ENCODE results near the gene PDZD2.
"Not testable (repeated sequence)": the region's sequence is repeated elsewhere in the genome, so short reads cannot be mapped to it uniquely, and the experiment has no call there.

Gene PDZD2

DNA sequence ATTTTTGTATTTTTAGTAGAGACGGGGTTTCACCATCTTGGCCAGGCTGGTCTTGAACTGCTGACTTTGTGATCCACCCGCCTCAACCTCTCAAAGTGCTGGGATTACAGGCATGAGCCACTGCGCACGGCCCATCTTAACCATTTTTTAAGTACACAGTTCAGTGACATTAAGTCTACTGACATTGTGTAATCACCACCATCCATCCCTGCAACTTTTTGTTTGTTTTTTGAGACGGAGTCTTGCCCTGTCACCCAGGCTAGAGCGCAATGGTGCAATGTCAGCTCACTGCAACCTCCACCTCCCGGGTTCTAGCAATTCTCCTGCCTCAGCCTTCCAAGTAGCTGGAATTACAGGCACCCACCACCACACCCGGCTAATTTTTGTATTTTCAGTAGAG lies 480.0 kb downstream of the PDZD2 start:
- DNase-seq, result not testable (repeated sequence)

DNA sequence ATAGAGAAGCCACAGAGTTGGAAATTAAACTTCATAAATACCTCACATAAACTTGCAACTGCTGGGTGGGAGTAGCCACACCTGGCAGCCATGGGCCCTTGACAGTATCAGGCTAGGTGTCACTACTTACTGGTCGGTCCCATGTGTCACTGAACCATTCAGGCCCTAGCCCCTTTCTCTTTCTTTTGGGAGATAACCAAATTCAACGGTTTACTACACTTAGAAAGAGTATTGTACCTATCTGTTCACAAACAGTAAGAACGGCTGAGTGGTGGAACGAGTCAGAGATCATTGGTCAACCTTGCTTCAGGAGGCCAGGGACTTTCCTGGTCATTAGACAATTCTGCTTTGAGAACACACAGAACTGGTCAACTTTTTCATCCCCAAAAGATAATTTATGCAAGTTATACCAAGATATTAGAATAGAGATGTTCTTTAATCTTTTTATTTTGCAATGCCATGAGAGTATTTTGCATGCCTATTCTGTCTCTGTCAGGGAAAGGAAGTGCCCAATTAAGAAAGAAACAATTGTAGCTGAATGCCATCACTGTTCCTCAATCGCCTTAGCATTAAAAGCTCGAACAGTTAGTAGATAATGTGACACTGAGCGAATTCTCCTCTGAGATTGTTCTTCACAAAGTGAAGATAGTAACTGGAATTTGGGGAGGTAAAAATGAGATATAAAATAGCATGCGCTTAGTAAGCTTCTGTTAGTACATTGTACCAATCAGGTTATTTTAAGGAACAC lies 484.3 kb downstream of the PDZD2 start:
- no peak for DNase-seq

DNA sequence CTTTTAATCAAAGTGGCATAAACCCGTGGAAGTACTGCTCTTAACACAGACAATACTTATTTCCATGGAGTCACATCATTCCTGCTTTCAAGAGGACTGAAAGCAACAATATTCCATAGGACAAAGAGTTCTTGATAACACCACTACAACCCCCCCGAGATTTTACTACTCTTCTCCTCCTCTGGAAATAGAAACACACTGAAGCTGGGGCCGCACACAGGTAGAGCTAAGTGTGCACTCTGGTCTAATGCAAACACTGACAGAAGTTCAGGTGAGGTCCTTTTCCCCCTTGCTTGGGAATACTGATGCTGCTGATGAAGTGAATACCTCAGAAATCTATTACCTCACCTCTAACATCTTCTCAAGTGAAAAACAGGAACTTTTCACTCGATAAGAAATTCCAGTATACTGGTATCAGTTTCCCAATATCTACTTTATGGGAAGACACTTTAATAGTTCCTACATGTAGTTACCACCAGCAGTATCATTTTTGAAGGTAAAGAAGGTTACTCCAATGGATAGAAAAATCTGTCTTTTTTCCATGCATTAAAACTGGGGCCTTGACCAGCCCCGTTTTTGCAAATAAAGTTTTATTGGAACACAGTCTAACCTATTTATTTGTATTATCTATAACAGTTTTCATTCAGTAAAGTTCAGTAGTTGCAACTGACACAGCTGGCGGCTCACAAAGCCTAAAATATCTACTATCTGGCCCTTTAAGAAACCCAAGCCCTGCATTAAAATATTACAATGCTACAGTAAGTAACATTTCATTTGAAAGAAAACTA lies 485.2 kb downstream of the PDZD2 start:
- DNase-seq, result no peak

DNA sequence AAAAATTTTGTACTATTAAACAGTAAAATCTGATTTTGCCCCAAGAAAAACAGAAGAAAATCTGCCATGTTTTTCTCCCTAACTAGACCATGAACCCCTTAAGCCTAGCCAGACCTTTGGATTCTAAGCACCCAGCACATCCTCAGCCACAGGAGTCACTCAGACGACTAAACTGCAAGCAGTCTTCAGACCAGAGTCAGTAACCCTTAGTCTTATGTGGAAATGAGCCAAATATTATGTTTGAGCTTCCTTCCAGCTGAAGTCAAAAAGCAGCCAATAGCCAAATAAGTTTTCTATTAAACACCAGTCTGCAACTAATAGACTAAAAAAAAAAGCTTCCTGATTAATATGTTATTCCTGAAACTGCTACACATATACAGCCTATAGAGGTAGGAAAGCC lies 487.8 kb downstream of the PDZD2 start:
- no peak for DNase-seq

DNA sequence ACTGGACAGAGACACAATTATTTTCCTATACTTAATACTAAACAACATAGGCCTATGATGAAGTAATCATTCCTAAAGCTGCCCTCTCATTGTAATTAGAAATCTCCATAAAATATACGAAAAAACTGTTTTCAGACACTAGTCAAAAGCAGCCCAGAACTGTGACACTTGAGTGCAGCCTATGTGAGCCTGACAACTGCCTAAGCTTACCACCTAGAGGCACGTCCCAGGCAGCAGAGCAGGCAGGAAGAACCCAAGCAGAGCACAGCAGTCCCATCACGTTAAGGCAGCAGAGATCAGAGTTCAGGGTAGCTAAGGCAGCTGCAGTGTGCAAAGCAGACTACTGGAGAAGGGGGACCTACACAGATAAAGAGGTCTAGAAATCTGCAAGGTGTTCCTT lies 488.8 kb downstream of the PDZD2 start:
- DNase-seq, result no peak

DNA sequence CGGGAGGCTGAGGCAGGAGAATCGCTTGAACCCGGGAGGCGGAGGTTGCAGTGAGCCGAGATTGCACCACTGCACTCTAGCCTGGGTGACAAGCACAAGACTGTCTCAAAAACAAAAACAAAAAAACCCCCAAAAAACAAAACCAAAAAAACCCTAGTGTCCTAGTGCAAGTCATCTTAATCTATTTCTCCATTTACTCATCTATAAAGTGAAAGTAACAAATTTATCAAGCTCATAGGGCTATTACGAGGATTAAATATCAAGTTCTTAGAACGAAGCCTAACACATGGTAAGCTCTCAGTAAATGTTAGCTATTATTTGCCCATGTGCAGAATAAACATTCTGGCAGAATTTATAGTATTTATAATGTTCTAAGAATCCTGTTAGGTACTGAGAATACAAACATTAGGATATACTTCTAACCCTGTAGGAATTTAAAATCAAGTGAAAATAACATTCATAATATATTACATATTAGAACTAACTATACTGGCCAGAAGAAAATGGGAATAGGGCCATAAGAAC lies 490.2 kb downstream of the PDZD2 start:
- no peak for DNase-seq

DNA sequence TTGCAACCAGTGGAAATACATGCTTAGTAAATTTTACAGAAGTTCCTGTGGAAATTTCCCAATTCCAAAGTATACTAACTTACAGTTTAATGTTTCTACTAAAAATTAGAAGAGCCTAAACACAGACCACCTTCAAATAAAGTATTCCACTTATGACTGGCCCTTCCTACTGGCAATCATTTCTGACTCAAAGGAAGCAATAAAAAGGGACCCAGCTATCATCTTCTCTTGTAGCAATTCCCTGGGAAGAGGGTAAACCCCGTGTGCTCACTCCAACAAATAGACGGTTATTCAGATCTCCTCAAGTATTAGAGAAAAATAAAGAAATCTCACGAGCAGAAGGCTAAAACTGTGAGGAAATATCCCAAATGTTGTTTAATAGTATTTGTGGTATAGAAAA lies 491.9 kb downstream of the PDZD2 start:
- DNase-seq, result no peak

DNA sequence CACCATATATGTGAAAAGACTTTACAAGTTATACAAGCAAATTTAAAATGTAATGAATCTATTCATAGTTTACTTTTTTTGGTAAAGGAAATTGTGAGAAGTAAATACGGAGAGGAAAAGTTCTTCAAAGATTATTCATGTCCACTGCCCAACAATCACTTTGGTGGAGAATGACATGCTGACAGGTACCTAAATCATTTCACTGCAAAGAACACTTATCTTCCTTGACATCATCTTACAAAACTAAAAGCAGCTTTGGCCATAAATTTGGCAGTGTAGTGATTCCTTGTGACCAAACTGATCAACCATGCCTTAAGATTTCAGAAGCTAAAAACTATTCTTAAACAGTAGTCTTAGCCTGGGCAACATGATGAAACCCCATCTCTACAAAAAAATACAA lies 492.7 kb downstream of the PDZD2 start:
- no peak for DNase-seq

DNA sequence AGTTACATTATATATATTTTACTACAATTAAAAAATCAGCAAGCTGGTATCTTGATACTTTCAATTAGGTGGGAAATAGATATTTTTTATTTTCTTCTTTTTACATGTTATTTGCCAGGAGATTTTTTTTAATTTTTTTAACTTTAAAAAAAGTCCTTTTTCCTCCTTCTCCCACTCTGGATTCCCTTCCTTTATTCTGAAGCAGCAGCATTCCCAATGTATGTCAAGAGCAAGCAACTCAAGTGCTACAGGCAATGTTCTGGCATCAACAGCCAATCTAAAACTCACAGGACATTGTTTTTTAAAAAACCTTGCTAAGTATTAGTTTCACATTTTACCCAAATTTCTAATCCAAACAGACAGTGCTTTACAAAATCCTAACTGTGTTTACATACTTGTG lies 493.8 kb downstream of the PDZD2 start:
- DNase-seq, result no peak

DNA sequence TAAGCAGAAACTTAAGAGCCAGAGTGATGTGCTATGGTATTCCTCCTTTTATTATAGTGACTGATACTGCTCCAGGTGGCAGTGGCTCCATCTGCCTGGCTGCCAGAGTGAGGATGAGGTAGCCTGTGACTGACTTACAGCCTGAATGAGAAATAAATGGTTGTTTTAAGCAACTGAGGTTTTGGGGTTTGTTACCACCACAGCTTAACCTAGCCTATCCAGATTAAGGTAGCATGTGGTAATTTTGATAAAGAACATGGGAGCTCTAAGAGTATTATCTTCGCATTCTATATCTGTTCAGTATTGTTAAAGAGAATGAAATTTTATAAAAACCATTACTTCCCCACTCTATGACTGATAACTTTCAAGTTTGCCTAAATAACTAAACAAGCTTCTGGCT lies 496.2 kb downstream of the PDZD2 start:
- no peak for DNase-seq

DNA sequence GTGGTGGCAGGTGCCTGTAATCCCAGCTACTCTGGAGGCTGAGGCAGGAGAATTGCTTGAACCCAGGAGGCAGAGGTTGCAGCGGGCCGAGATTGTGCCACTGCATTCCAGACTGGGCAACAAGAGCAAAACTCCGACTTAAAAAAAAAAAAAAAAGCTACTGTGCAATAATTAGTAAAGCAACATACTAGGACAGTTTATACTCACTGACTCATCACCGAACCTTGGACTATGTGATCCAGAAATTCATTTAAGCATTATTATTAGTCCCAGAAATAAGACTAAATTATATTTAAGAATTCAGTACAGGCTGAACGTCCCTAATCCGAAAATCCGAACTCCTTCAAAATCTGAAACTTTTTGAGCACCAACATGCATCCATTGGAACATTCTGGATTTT lies 497.4 kb downstream of the PDZD2 start:
- DNase-seq, result no peak

DNA sequence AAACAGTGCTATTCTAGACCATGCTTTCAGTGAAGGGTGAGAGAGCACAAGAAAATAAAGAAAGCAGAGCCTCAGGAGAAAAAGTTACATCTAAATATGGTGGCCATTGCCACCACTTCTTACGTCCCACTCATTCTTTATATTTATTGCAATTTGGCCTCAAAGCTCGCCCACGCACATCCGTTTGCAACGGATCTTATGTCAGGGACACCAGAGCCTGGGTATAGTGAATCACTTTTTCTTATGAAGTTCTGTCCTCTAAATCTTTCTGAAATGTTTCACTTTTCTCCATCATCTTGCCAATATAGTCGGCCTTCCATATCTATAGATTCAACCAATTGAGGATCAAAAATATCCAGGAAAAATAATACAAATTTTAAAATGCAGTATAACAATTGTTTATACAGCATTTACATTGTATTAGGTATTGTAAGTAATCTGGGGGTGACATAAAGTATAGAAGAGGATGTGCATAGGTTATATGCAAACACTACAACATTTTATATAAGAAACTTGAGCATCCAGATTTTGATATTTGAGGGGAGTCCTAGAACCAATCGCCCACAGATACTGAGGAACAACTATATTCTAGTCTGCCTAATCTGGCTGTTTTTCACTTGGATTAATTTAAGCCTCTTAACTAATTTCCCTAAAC lies 500.0 kb downstream of the PDZD2 start:
- no peak for DNase-seq

DNA sequence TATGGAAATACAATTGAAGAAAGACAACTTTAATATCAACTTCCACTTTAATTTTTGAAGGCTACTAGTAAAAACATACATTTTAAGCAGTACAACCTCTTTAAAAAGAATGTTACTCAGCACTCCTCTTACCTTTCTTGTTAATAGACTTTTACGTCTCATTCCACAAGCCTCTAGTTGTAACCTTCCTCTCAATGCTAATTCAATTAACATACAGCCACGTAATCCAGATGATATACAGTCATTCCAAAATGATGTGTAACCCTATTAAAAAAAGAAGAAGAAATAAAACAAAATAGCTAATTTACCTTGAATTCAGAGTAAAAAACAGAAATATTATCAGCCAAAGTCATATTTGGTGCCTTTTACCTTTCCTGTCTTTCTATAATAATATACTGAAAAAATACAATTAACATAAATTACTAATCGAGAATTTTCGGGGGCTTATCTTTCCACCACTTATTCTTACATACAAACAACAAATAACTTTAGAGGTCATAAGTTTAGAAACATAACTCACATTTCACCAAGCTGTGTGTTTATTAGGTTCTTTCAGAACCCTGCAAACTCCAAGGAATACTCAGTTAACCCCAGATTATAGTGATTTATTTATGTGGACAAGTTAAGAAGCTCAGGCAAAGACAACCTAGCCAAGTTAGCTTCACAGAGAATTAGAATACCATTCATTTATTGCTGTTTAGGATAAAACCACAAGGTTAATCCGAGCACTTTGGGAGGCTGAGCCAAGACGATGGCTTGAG lies 504.9 kb downstream of the PDZD2 start:
- DNase-seq, result no peak

DNA sequence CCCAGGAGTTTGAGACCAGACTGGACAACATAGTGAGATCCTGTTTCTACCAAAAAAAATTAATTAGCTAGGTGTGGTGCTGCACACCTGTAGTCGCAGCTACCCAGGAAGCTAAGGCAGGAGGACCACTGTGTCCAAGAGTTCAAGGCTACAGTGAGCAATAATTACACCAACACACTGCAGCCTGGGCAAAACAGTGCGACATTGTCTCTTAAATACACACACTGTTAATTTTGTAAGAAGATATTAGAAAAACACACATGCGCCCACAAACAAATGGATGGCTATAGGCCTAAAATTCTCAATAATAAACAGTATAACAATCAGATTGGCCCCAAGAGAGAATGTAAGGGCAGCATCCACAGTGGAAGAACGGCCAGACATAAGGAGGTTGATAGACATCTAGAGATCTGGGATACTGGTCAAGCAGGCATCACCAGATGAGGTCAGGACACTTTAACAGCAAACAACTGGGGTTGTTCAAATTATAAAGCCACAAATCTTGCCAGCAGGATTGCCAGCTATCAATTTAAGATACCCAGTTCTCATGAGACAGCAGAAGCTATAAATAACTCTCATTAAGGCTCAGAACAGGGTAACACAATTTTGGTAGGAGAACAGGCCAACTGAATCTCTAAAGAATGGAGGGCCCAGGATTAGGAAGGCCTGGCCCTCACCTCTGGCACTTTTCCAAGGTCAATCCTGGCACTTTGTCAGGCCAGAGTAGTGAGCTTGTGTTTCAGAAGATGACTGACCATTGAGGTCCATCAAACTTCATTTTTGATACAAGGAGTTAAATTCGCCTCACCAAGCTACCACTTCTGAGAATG lies 505.7 kb downstream of the PDZD2 start:
- DNase-seq, result no peak

DNA sequence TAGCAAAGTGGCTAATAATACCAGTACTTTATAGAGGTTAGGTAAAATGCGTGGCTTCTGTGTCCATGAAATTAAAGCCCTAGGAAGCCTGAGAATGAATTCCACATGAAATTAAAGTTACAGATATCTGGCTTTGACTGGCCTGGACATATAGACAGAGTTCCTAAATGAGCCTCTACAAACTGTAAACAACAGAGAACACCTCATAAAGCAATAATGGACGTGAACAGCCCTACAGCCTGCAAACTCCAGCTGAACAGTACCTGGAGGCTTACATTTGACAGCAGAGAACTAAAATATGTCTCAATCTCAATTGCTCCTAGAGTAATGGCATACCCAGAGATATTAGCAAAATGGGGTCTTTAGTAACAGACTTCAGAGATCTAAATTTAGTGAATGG lies 506.4 kb downstream of the PDZD2 start:
- no peak for DNase-seq

DNA sequence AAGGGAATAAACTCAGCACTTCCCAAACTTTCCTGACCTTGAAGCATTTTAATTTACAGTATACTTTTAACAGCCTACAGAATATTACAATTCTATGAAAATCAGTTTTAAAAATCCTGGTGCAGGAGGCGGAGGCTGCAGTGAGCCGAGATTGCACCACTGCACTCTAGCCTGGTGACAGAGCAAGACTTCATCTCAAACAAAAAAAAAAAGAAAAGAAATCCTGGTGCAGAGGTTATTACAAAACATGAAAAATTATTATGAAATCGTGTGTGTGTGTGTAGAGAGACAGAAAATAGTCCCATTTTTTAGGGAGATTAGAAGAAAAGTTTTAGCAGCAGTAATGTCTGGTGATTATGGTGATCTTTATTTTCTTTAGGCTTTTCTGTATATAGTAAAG lies 508.3 kb downstream of the PDZD2 start:
- DNase-seq, result no peak

DNA sequence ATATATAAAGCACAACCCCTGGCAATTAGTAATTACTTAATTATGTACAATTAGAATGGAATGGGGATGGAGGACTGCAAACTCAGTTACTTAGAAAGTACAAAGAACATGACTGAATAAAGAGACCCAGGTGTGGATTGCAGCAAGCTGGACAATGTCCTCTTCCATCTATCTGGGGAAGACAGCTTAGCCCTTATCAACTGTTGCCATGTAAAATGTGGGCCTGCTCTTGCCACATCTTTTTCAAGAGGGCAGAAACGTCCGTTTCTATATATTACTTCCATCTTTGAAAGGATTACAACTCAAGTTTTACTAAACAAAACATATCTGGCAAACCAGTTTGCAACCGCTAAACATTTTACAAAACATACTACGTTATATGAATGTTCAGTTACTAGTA lies 509.0 kb downstream of the PDZD2 start:
- no peak for DNase-seq

DNA sequence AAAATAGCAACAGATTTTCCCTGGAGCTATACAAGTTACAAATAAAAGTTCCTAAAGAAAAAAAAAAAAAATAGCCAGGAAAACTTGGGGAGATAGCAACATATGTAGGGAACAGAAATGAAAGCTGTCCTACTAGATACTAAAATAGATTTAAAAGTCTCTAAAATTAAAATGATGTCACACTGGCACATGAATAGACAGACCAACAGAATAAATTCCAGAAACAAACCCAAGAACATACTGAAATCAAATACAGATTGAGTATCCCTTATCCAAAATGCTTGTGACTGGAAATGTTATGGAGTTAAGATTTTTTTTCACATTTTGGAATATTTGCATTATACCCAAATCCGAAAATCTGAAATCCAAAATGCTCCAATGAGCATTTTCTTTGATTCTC lies 511.4 kb downstream of the PDZD2 start:
- no peak for DNase-seq

DNA sequence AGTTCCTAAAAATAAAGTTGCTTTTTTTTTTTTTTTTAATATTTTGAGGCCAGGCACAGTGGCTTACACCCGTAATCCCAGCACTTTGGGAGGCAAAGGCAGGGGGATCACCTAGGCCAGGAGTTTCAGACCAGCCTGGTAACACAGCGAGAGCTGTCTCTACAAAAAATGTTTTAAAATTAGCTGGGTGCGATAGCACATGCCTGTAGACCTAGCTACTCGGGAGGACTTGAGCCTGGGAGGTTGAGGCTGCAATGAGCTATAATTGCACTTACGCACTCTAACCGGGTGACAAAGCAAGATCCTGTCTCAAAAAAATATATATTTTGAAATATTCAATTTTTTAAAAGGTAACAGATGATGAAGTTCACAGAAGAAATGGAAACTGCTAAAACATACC lies 512.3 kb downstream of the PDZD2 start:
- DNase-seq, result no peak

DNA sequence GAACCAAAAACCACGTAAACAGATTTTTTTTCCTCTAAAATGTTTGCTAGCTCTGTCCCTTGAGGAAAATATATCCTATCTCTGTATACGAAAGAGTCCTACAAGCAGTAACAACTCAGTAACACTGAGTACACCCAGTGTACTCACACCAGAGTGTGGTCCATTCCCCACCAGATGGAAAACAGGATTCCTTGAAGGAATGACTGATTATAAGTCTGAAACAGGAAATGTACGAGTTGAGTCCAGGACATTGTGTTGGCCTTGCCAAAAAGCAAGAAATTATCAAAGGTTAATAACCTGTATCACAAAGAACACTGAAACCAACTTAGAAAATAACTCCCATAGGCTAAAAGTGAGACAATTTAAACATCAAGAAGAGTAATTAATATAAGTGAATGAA lies 514.8 kb downstream of the PDZD2 start:
- no peak for DNase-seq

DNA sequence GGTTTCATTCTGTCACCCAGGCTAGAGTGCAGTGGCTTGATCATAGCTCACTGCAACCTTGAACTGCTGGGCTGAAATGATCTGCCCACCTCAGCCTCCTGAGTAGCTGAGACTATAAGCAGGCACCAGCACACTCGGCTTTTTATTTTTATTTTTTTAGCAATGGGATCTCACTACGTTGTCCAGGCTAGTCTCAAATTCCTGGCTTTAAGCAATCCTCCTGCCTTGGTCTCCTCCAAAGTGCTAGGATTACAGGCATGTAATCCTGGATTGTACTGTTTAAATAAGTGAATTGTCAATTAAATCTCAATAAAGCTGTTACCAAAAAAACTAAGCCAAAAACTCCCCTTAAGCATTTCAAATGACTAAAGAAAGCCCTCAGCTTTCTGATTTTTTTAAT lies 516.3 kb downstream of the PDZD2 start:
- no peak for DNase-seq

DNA sequence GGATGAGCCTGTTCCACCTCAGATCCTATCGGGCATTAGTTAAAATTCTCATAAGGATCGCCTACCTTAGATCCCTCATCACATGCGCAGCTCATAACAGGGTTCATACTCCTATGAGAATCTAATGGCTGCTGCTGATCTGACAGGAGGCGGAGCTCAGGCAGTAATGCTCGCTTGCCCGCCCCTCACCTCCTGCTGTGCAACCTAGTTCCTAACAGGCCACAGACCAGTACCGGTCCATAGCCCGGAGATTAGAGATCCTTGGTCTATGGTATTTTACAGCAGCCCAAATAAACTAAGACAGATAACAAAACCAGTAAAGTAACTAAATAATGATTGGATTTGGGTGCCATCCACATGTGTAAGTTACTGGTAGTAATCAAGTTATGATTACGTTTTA lies 517.7 kb downstream of the PDZD2 start:
- no peak for DNase-seq

All from amniotic stem cell (primary cell).